Measurements from ENCODE around the gene PTGDS. TPM values are rescaled to one million over a fixed set of nuclear protein-coding genes. Genes with fewer than 3 reads are reported as not detected.

PTGDS gene
- total and polyA plus RNA-seq, 9 of the 15 experiments (the other 6 are each of a cell fraction or from before 2014, with no cell fraction given), result 0.46 to 7.1 (median 2.0) TPM

DNA sequence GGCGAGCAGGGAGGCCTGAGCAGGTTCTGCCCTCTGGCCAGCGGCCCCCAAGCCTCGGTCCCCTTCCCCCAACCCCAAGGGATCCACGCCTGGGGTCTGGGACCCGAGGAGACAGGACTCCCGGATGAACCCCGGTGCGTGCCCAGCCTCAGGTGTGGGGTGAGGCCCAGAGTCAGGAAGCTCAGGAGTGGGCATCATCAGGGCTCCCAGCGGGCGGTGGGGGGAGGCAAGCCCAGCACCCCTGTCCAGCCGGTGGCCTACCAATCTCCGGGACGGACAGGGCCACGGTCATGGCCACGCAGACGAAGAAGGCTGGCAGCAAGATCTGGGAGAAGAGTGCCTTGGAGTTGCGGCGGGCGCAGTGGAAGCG lies 36.3 kb downstream of the PTGDS start:
- Histone ChIP-seq H3K36me3 (ENCODE audit: control insufficient read depth, insufficient read depth, low read length) (no peaks in the 10 kb centered on the region), H4K20me1 (replicated peaks; ENCODE audit: control insufficient read depth, insufficient read depth, low read length) (no peaks in the 10 kb centered on the region), H3K9ac (ENCODE audit: insufficient read depth in 1 of 2, low read depth in 2 of 2, low read length in 2 of 2) (peak overlapping the region in 1 of 2 experiments; percentile 68; a peak in 2 of 4 replicates), H3K4me3 (no peak overlapping the region), H3K79me2 (ENCODE audit: control insufficient read depth, insufficient read depth, low read length) (no peaks in the 10 kb centered on the region), H3K9me3 (replicated peaks; ENCODE audit: control insufficient read depth, insufficient read depth, low read depth, low read length) (no peaks in the 10 kb centered on the region), H2AFZ (ENCODE audit: low read depth, low read length) (no peak overlapping the region), H3K27ac (ENCODE audit: extremely low read depth, low read depth, low read length) (no peak overlapping the region), H3K9me1 (ENCODE audit: control insufficient read depth, insufficient read depth, low read length) (no peaks in the 10 kb centered on the region), H3K4me2 (ENCODE audit: insufficient read depth, low read length) (no peak overlapping the region), H3K4me1 (replicated peaks in 1 of 2; ENCODE audit: control insufficient read depth in 2 of 2, insufficient read depth in 2 of 2, low read length in 2 of 2) (peaks cover 0 to 66% of the 10 kb centered on the region in 2 experiments; a peak in 2 of 5 replicates), H3K27me3 (ENCODE audit: control insufficient read depth in 2 of 2, insufficient read depth in 2 of 2, low read length in 2 of 2) (no peaks in the 10 kb centered on the region)
- intact Hi-C loops (cut with micrococcal nuclease) (no loop called here), in situ Hi-C loops (cut with MboI) (no loop called here)
- no peak; the same call in 2 of the 3 replicates for ATAC-seq
- POLR2A ChIA-PET, result interaction anchor here (1.1 kb wide), 1 partner anchor 21 kb away, joined by 3 read pairs; no protein-coding TSS in a partner anchor
- CTCF ChIA-PET (ENCODE audit: low intra/inter-chr PET ratio), result no interaction called here
- 81% methylated on average over 14 of the region's 20 CpGs for WGBS (ENCODE audit: insufficient coverage, low coverage, missing lambda C conversion rate)
- no peak for DNase-seq (ENCODE audit: extremely low read depth in 1 of 4, low spot score in 3 of 4)
- FAIRE-seq, result no peak
- BruUV-seq (replicated peaks), result no TSS peak
- TF ChIP-seq HNRNPUL1 (IDR thresholded peaks at IDR 0.05; ENCODE audit: low read length), result no peak
- TF ChIP-seq, protein P1, sequence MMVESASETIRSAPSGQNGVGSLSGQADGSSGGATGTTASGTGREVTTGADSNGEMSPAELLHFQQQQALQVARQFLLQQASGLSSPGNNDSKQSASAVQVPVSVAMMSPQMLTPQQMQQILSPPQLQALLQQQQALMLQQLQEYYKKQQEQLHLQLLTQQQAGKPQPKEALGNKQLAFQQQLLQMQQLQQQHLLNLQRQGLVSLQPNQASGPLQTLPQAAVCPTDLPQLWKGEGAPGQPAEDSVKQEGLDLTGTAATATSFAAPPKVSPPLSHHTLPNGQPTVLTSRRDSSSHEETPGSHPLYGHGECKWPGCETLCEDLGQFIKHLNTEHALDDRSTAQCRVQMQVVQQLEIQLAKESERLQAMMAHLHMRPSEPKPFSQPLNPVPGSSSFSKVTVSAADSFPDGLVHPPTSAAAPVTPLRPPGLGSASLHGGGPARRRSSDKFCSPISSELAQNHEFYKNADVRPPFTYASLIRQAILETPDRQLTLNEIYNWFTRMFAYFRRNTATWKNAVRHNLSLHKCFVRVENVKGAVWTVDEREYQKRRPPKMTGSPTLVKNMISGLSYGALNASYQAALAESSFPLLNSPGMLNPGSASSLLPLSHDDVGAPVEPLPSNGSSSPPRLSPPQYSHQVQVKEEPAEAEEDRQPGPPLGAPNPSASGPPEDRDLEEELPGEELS (CRISPR knock-in tag; IDR thresholded peaks at IDR 0.05; ENCODE audit: borderline replicate concordance), result no peak
- TF ChIP-seq, protein P2, sequence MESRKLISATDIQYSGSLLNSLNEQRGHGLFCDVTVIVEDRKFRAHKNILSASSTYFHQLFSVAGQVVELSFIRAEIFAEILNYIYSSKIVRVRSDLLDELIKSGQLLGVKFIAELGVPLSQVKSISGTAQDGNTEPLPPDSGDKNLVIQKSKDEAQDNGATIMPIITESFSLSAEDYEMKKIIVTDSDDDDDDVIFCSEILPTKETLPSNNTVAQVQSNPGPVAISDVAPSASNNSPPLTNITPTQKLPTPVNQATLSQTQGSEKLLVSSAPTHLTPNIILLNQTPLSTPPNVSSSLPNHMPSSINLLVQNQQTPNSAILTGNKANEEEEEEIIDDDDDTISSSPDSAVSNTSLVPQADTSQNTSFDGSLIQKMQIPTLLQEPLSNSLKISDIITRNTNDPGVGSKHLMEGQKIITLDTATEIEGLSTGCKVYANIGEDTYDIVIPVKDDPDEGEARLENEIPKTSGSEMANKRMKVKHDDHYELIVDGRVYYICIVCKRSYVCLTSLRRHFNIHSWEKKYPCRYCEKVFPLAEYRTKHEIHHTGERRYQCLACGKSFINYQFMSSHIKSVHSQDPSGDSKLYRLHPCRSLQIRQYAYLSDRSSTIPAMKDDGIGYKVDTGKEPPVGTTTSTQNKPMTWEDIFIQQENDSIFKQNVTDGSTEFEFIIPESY (CRISPR knock-in tag; IDR thresholded peaks at IDR 0.05), result peak; percentile 41; the same call in 1 of the 2 replicates
- TF ChIP-seq SIN3A (IDR thresholded peaks at IDR 0.05; ENCODE audit: borderline replicate concordance in 2 of 2, control insufficient read depth in 1 of 2, low read depth in 2 of 2, low read length in 2 of 2), result no peak
- peak; percentile 34 for TF ChIP-seq HMGN3 (IDR thresholded peaks at IDR 0.05; ENCODE audit: borderline replicate concordance, extremely low read depth, insufficient read length, low read depth, low read length)
- TF ChIP-seq ZNF436 (CRISPR knock-in tag; IDR thresholded peaks at IDR 0.05), result no peak
- TF ChIP-seq HNRNPL (IDR thresholded peaks at IDR 0.05; ENCODE audit: low read depth, low read length), result 0 out of 2 replicates have a peak, but pooled peaks have one; percentile 26
- TF ChIP-seq, protein P3, sequence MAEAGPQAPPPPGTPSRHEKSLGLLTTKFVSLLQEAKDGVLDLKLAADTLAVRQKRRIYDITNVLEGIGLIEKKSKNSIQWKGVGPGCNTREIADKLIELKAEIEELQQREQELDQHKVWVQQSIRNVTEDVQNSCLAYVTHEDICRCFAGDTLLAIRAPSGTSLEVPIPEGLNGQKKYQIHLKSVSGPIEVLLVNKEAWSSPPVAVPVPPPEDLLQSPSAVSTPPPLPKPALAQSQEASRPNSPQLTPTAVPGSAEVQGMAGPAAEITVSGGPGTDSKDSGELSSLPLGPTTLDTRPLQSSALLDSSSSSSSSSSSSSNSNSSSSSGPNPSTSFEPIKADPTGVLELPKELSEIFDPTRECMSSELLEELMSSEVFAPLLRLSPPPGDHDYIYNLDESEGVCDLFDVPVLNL (CRISPR knock-in tag; IDR thresholded peaks at IDR 0.05; ENCODE audit: low read depth), result no peak
- TF ChIP-seq RFX1 (IDR thresholded peaks at IDR 0.05), result no peak
- no peak for TF ChIP-seq POLR2AphosphoS2 (IDR thresholded peaks at IDR 0.05; ENCODE audit: low read length)
- TF ChIP-seq, protein P4, sequence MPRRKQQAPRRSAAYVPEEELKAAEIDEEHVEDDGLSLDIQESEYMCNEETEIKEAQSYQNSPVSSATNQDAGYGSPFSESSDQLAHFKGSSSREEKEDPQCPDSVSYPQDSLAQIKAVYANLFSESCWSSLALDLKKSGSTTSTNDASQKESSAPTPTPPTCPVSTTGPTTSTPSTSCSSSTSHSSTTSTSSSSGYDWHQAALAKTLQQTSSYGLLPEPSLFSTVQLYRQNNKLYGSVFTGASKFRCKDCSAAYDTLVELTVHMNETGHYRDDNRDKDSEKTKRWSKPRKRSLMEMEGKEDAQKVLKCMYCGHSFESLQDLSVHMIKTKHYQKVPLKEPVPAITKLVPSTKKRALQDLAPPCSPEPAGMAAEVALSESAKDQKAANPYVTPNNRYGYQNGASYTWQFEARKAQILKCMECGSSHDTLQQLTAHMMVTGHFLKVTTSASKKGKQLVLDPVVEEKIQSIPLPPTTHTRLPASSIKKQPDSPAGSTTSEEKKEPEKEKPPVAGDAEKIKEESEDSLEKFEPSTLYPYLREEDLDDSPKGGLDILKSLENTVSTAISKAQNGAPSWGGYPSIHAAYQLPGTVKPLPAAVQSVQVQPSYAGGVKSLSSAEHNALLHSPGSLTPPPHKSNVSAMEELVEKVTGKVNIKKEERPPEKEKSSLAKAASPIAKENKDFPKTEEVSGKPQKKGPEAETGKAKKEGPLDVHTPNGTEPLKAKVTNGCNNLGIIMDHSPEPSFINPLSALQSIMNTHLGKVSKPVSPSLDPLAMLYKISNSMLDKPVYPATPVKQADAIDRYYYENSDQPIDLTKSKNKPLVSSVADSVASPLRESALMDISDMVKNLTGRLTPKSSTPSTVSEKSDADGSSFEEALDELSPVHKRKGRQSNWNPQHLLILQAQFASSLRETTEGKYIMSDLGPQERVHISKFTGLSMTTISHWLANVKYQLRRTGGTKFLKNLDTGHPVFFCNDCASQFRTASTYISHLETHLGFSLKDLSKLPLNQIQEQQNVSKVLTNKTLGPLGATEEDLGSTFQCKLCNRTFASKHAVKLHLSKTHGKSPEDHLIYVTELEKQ (CRISPR knock-in tag; IDR thresholded peaks at IDR 0.05), result no peak
- TF ChIP-seq TCF3 (CRISPR knock-in tag; IDR thresholded peaks at IDR 0.05), result no peak
